Measurements from ENCODE around the gene BTRC. TPM values are rescaled to one million over a fixed set of nuclear protein-coding genes. Genes with fewer than 3 reads are reported as not detected.

The BTRC gene
- total and polyA plus RNA-seq, 7 donors: 2.4 to 32.6 (median 9.4) TPM

DNA sequence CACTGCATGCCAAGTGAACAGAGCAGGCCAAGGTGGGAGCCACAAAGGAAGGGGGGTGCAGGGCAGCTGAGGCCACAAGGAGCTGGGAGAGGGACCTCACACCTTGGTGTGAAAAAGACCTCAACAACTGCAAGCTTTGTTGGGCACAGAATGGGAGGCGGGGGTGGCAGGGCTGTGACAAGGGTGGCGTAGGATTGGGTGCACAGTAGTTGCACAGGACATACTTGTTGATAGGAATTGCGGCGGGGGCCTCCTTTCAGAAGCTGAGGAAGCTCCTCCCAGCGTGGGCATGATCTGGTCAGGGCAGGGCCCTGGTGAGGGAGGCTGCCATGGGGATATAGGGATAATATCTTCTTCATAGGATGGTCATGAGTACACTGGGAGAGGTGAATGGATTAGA, 208.3 kb downstream of the BTRC start:
- TF ChIP-seq POLR2AphosphoS5 (IDR thresholded peaks at IDR 0.05): no peak
- TF ChIP-seq CTCF (IDR thresholded peaks at IDR 0.05): no peak
- TF ChIP-seq POLR2A (IDR thresholded peaks at IDR 0.05): no peak
- no peak for TF ChIP-seq EP300 (IDR thresholded peaks at IDR 0.05)
- WGBS, 2 donors: 88 to 93% methylated on average over 5 of the region's 5 CpGs
- Histone ChIP-seq H3K4me1 (peaks cover 0 to 13% (median 7%) of the 10 kb centered on the region in 4 donors), H3K36me3 (no peaks in the 10 kb centered on the region), H3K27me3 (peaks cover 16 to 69% (median 49%) of the 10 kb centered on the region in 3 donors), H3K9me3 (no peaks in the 10 kb centered on the region), H3K4me3 (no peak overlapping the region), H3K27ac (no peak overlapping the region)
- intact Hi-C loops (cut with DNase I): no loop called here
- DNase-seq: peak; percentile 47

- H3K27me3 ChIP-seq: peaks cover 16 to 76% (median 57%) of the 10 kb centered on the region in 3 donors
- 63 to 64% methylated on average over 3 of the region's 3 CpGs for WGBS, 2 donors
- intact Hi-C loops (cut with DNase I): no loop called here
- H3K4me3 ChIP-seq: no peak overlapping the region
- DNase-seq: no peak
- H3K9me3 ChIP-seq: no peaks in the 10 kb centered on the region
- no peak for TF ChIP-seq POLR2A (IDR thresholded peaks at IDR 0.05)
- no peak for TF ChIP-seq EP300 (IDR thresholded peaks at IDR 0.05)
- no peak for TF ChIP-seq POLR2AphosphoS5 (IDR thresholded peaks at IDR 0.05)
- TF ChIP-seq CTCF (IDR thresholded peaks at IDR 0.05): no peak
- H3K36me3 ChIP-seq: no peaks in the 10 kb centered on the region
- H3K4me1 ChIP-seq: peaks cover 0 to 13% (median 7%) of the 10 kb centered on the region in 4 donors
- no peak overlapping the region for H3K27ac ChIP-seq
These were observed 209.0 kb downstream of the BTRC start for GRCh38 chr10:101563007-101563406.

- DNase-seq: no peak
- Histone ChIP-seq H3K4me1 (peaks cover 0 to 13% (median 7%) of the 10 kb centered on the region in 4 donors), H3K36me3 (no peaks in the 10 kb centered on the region), H3K4me3 (no peak overlapping the region), H3K27ac (no peak overlapping the region), H3K9me3 (no peaks in the 10 kb centered on the region), H3K27me3 (peaks cover 19 to 82% (median 63%) of the 10 kb centered on the region in 3 donors)
- no peak for TF ChIP-seq POLR2AphosphoS5 (IDR thresholded peaks at IDR 0.05)
- TF ChIP-seq CTCF (IDR thresholded peaks at IDR 0.05): no peak
- no peak for TF ChIP-seq POLR2A (IDR thresholded peaks at IDR 0.05)
- TF ChIP-seq EP300 (IDR thresholded peaks at IDR 0.05): no peak
- 70 to 74% methylated on average over 11 of the region's 11 CpGs for WGBS, 2 donors
- intact Hi-C loops (cut with DNase I): no loop called here
These were observed 209.6 kb downstream of the BTRC start for GRCh38 chr10:101563497-101564040.

DNA sequence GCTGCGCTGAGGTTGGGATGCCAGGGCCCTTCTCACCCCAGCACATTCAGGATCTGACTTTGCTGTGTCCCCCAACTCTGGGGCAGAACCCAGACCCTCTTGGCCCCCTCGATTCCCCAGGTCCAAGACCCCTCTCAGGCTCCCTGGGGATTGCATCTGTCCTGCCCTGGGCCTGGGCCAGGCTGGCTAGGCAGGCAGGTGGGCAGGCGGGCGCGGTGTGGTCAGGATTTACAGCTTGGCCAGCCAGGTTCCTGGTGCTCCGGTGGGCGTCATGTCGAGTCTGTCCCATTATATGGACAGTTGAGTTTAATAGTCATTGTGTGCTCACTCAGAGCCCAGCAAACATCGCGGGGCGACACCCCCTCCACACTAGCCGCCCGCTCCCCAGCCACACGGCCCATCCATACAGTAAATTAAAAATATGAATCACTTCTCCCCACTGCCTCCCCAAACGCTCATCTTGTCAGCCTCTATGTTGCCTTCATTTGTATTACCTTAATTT, 210.6 kb downstream of the BTRC start:
- Histone ChIP-seq H3K9me3 (no peaks in the 10 kb centered on the region), H3K27me3 (peaks cover 29 to 92% (median 72%) of the 10 kb centered on the region in 3 donors), H3K27ac (no peak overlapping the region), H3K4me3 (no peak overlapping the region), H3K4me1 (peaks cover 0 to 12% (median 10%) of the 10 kb centered on the region in 4 donors), H3K36me3 (no peaks in the 10 kb centered on the region)
- intact Hi-C loops (cut with DNase I): no loop called here
- 65 to 85% methylated on average over 15 of the region's 15 CpGs for WGBS, 2 donors
- TF ChIP-seq CTCF (IDR thresholded peaks at IDR 0.05): no peak
- peak; percentile 56 for DNase-seq

Measured in sigmoid colon (tissue), 7 donors.